HG02885 (cell line): ENCODE measurements around the gene ANKRD6.

ENCODE experiments used
- ATAC-seq: cut with Tn5 transposase; IDR thresholded peaks from one replicate; pipeline ENCODE4 v1.9.1; 2021; ENCODE audit warnings: mild to moderate bottlenecking; ENCODE audit not compliant: unreplicated experiment, poor library complexity

Gene ANKRD6

GRCh38 chr6:89679215-89680120 lies 246.5 kb downstream of the ANKRD6 start:
- no peak for ATAC-seq

- no peak for ATAC-seq
Measured at GRCh38 chr6:89680150-89680549, 247.2 kb downstream of the ANKRD6 start.

- ATAC-seq = no peak
Measured at GRCh38 chr6:89680551-89680950, 247.6 kb downstream of the ANKRD6 start.

GRCh38 chr6:89681983-89682564 lies 249.1 kb downstream of the ANKRD6 start:
- ATAC-seq = no peak

GRCh38 chr6:89682991-89683390 lies 250.0 kb downstream of the ANKRD6 start:
- ATAC-seq = no peak
